ENCODE results near the gene S1PR3.

The S1PR3 gene

GRCh38 chr9:88969646-88970373 lies 21.5 kb upstream of the S1PR3 start:
- DNase-seq: no peak

GRCh38 chr9:88971131-88971960 lies 19.9 kb upstream of the S1PR3 start:
- DNase-seq: no peak

GRCh38 chr9:88972401-88972800 lies 18.9 kb upstream of the S1PR3 start:
- no peak for DNase-seq

- no peak for DNase-seq
These were observed 17.8 kb upstream of the S1PR3 start for GRCh38 chr9:88973281-88974045.

GRCh38 chr9:88974641-88975040 lies 16.6 kb upstream of the S1PR3 start:
- no peak for DNase-seq

GRCh38 chr9:88975966-88976889 lies 15.0 kb upstream of the S1PR3 start:
- DNase-seq: no peak

GRCh38 chr9:88976890-88977257 lies 14.4 kb upstream of the S1PR3 start:
- no peak for DNase-seq

- DNase-seq: no peak
These were observed 13.2 kb upstream of the S1PR3 start for GRCh38 chr9:88978034-88978433.

- DNase-seq: no peak
These were observed 12.2 kb upstream of the S1PR3 start for GRCh38 chr9:88979021-88979420.

- no peak for DNase-seq
These were observed 11.5 kb upstream of the S1PR3 start for GRCh38 chr9:88979791-88980190.

GRCh38 chr9:88980740-88981203 lies 10.5 kb upstream of the S1PR3 start:
- DNase-seq: no peak

- no peak for DNase-seq
These were observed 7.3 kb upstream of the S1PR3 start for GRCh38 chr9:88983865-88984542.

- no peak for DNase-seq
These were observed 6.8 kb upstream of the S1PR3 start for GRCh38 chr9:88984543-88984883.

- DNase-seq: no peak
These were observed 5.7 kb upstream of the S1PR3 start for GRCh38 chr9:88985616-88986015.

GRCh38 chr9:88986776-88987175 lies 4.5 kb upstream of the S1PR3 start:
- DNase-seq: no peak

- no peak for DNase-seq
These were observed 3.6 kb upstream of the S1PR3 start for GRCh38 chr9:88987661-88988060.

GRCh38 chr9:88988796-88989641 lies 2.2 kb upstream of the S1PR3 start:
- DNase-seq: no peak

GRCh38 chr9:88990041-88990728 lies 1.1 kb upstream of the S1PR3 start:
- no peak for DNase-seq

- DNase-seq: no peak
These were observed 571 bp upstream of the S1PR3 start for GRCh38 chr9:88990729-88991065.

GRCh38 chr9:88992556-88992955 lies 1.3 kb downstream of the S1PR3 start:
- DNase-seq: no peak

Measured in NCI-H510A treated with DMSO at 0.1 percent for 48 hours (cell line).